ENCODE data around the gene NPSR1. TPM values are rescaled to one million over a fixed set of nuclear protein-coding genes. Genes with fewer than 3 reads are reported as not detected.

Gene NPSR1
- total RNA-seq, 1 experiment from 2014 or later = not detected

- no peak for DNase-seq (ENCODE audit: low read depth)
These were observed 98.7 kb downstream of the NPSR1 start for GRCh38 chr7:34756691-34757090.

- no peak for DNase-seq (ENCODE audit: low read depth)
These were observed 99.6 kb downstream of the NPSR1 start for GRCh38 chr7:34757570-34758110.

- DNase-seq (ENCODE audit: low read depth) = no peak
These were observed 100.1 kb downstream of the NPSR1 start for GRCh38 chr7:34758111-34758601.

- DNase-seq (ENCODE audit: low read depth) = peak; percentile 58
These were observed 101.6 kb downstream of the NPSR1 start for GRCh38 chr7:34759477-34760125.

- no peak for DNase-seq (ENCODE audit: low read depth)
These were observed 102.3 kb downstream of the NPSR1 start for GRCh38 chr7:34760271-34760670.

- DNase-seq (ENCODE audit: low read depth) = no peak
These were observed 103.2 kb downstream of the NPSR1 start for GRCh38 chr7:34761206-34761605.

GRCh38 chr7:34761627-34762026 is 103.6 kb downstream of the NPSR1 start:
- no peak for DNase-seq (ENCODE audit: low read depth)

- no peak for DNase-seq (ENCODE audit: low read depth)
These were observed 104.7 kb downstream of the NPSR1 start for GRCh38 chr7:34762764-34763163.

GRCh38 chr7:34772296-34772938 is 114.4 kb downstream of the NPSR1 start:
- no peak for DNase-seq (ENCODE audit: low read depth)

GRCh38 chr7:34776748-34777358 is 118.8 kb downstream of the NPSR1 start:
- DNase-seq (ENCODE audit: low read depth) = peak; percentile 27

- DNase-seq (ENCODE audit: low read depth) = no peak
These were observed 122.5 kb downstream of the NPSR1 start for GRCh38 chr7:34780546-34780945.

GRCh38 chr7:34787586-34787985 is 129.6 kb downstream of the NPSR1 start:
- no peak for DNase-seq (ENCODE audit: low read depth)

GRCh38 chr7:34806831-34807230 is 148.8 kb downstream of the NPSR1 start:
- DNase-seq (ENCODE audit: low read depth) = no peak

GRCh38 chr7:34807548-34808340 is 149.7 kb downstream of the NPSR1 start:
- no peak for DNase-seq (ENCODE audit: low read depth)

- DNase-seq (ENCODE audit: low read depth) = peak; percentile 42
These were observed 156.3 kb downstream of the NPSR1 start for GRCh38 chr7:34814203-34814842.

GRCh38 chr7:34821932-34822558 is 164.0 kb downstream of the NPSR1 start:
- no peak for DNase-seq (ENCODE audit: low read depth)

- peak; percentile 24 for DNase-seq (ENCODE audit: low read depth)
These were observed 165.7 kb downstream of the NPSR1 start for GRCh38 chr7:34823650-34824258.

- no peak for DNase-seq (ENCODE audit: low read depth)
These were observed 167.2 kb downstream of the NPSR1 start for GRCh38 chr7:34825221-34825620.

GRCh38 chr7:34830390-34830789 is 172.4 kb downstream of the NPSR1 start:
- DNase-seq (ENCODE audit: low read depth) = no peak

- DNase-seq (ENCODE audit: low read depth) = no peak
These were observed 173.4 kb downstream of the NPSR1 start for GRCh38 chr7:34831436-34831835.
